ENCODE results near the gene GLE1. TPM values are rescaled to one million over a fixed set of nuclear protein-coding genes. Genes with fewer than 3 reads are reported as not detected.
A peak's percentile ranks its signal among the peaks of the same experiment; 100 is the strongest.

Gene GLE1
- total and polyA plus RNA-seq, 2 donors (not counting 3 experiments of a cell fraction or from before 2014, with no cell fraction given): 13.0 to 22.6 TPM

GRCh38 chr9:128575469-128575868, 71.0 kb downstream of the GLE1 start:
- no peak overlapping the region for H3K9ac ChIP-seq (replicated peaks; ENCODE audit: extremely low read depth, insufficient read depth, low read length)
- no peak overlapping the region for H3K27ac ChIP-seq (ENCODE audit: insufficient read depth, low read depth, low read length)
- no peak for FAIRE-seq
- BruUV-seq (replicated peaks): no TSS peak
- TF ChIP-seq GATA2 (IDR thresholded peaks at IDR 0.05; ENCODE audit: insufficient read depth, insufficient read length, low read depth, low read length): no peak
- TF ChIP-seq EZH2 (IDR thresholded peaks at IDR 0.05; ENCODE audit: borderline replicate concordance, low read depth, low read length, severe bottlenecking): no peak
- no peak for TF ChIP-seq POLR2AphosphoS5 (IDR thresholded peaks at IDR 0.05; ENCODE audit: insufficient read depth, low read depth, low read length)
- no peak for TF ChIP-seq MYC (IDR thresholded peaks at IDR 0.05; ENCODE audit: low read depth, low read length)
- no peak for TF ChIP-seq JUN (IDR thresholded peaks at IDR 0.05; ENCODE audit: borderline replicate concordance, insufficient read depth, insufficient read length, low read depth)
- TF ChIP-seq FOS (IDR thresholded peaks at IDR 0.05; ENCODE audit: borderline replicate concordance, insufficient read depth, low read length): no peak
- TF ChIP-seq POLR2A (IDR thresholded peaks at IDR 0.05; ENCODE audit: low read depth, low read length): no peak
- no peak for TF ChIP-seq MAX (IDR thresholded peaks at IDR 0.05; ENCODE audit: insufficient read depth, insufficient read length)
- TF ChIP-seq CTCF (IDR thresholded peaks at IDR 0.05; ENCODE audit: extremely low read depth in 1 of 2, insufficient read depth in 1 of 2, low read depth in 1 of 2, low read length in 2 of 2): no peak
- ChIA-PET CTCF (interaction anchor here (1.0 to 2.3 kb wide), 5 partner anchors 10 to 137 kb away, joined by 3 to 6 read pairs (median 3); no protein-coding TSS in a partner anchor), POLR2A (no interaction called here)
- peaks cover 25% of the 10 kb centered on the region for H3K79me2 ChIP-seq (ENCODE audit: control insufficient read depth, insufficient read depth, low read length)
- H2AFZ ChIP-seq (ENCODE audit: low read depth, low read length): no peak overlapping the region
- dilution Hi-C loops (cut with MboI; ENCODE audit: extremely low pct_ligation_motif_present, low sequenced_read_pairs) (no loop called here), intact Hi-C loops (cut with micrococcal nuclease) (no loop called here)
- H4K20me1 ChIP-seq (replicated peaks; ENCODE audit: control insufficient read depth, extremely low read depth, insufficient read depth, low read length): no peaks in the 10 kb centered on the region
- no peaks in the 10 kb centered on the region for H3K9me3 ChIP-seq (replicated peaks; ENCODE audit: control insufficient read depth, insufficient read depth, low read length)
- no peaks in the 10 kb centered on the region for H3K4me1 ChIP-seq (ENCODE audit: control insufficient read depth, extremely low read depth, insufficient read depth, low read length)
- H3K4me3 ChIP-seq (replicated peaks in 1 of 3; ENCODE audit: insufficient read depth in 1 of 3, low read depth in 1 of 3, low read length in 3 of 3): no peak overlapping the region
- DNase-seq (ENCODE audit: low read depth, low spot score): peak; percentile 39
- no peaks in the 10 kb centered on the region for H3K27me3 ChIP-seq (ENCODE audit: control insufficient read depth in 2 of 2, insufficient read depth in 2 of 2, low read length in 2 of 2)
- H3K36me3 ChIP-seq (ENCODE audit: control insufficient read depth in 2 of 2, extremely low read depth in 1 of 2, insufficient read depth in 2 of 2, low read length in 2 of 2): peaks cover 43 to 52% of the 10 kb centered on the region in 2 experiments
- H3K9me1 ChIP-seq (replicated peaks; ENCODE audit: control insufficient read depth, extremely low read depth, insufficient read depth, low read length): no peaks in the 10 kb centered on the region
- H3K4me2 ChIP-seq (ENCODE audit: insufficient read depth, low read length): no peak overlapping the region

All from endothelial cell of umbilical vein (primary cell).